ENCODE measurements around the gene INSC.

INSC gene

GRCh38 chr11:15148169-15148568, 33.4 kb downstream of the INSC start:
- DNase-seq (ENCODE audit: low read depth in 2 of 2) = no peak

GRCh38 chr11:15149050-15149449, 34.3 kb downstream of the INSC start:
- DNase-seq (ENCODE audit: low read depth in 2 of 2) = no peak

- DNase-seq (ENCODE audit: low read depth in 2 of 2) = no peak
Observed at GRCh38 chr11:15150507-15150906, 35.8 kb downstream of the INSC start.

- no peak for DNase-seq (ENCODE audit: low read depth in 2 of 2)
Observed at GRCh38 chr11:15153231-15153630, 38.5 kb downstream of the INSC start.

GRCh38 chr11:15157181-15157580, 42.5 kb downstream of the INSC start:
- no peak for DNase-seq (ENCODE audit: low read depth in 2 of 2)

GRCh38 chr11:15157606-15158137, 42.9 kb downstream of the INSC start:
- DNase-seq (ENCODE audit: low read depth in 2 of 2) = no peak

- no peak for DNase-seq (ENCODE audit: low read depth in 2 of 2)
Observed at GRCh38 chr11:15158351-15159015, 43.8 kb downstream of the INSC start.

- DNase-seq (ENCODE audit: low read depth in 2 of 2) = no peak
Observed at GRCh38 chr11:15159085-15159484, 44.4 kb downstream of the INSC start.

GRCh38 chr11:15161790-15162189, 47.1 kb downstream of the INSC start:
- DNase-seq (ENCODE audit: low read depth in 2 of 2) = no peak

- DNase-seq (ENCODE audit: low read depth in 2 of 2) = no peak
Observed at GRCh38 chr11:15163136-15163535, 48.4 kb downstream of the INSC start.

GRCh38 chr11:15166204-15166603, 51.5 kb downstream of the INSC start:
- DNase-seq (ENCODE audit: low read depth in 2 of 2) = no peak

- no peak for DNase-seq (ENCODE audit: low read depth in 2 of 2)
Observed at GRCh38 chr11:15169815-15170551, 55.3 kb downstream of the INSC start.

- DNase-seq (ENCODE audit: low read depth in 2 of 2) = no peak
Observed at GRCh38 chr11:15170698-15171097, 56.0 kb downstream of the INSC start.

- DNase-seq (ENCODE audit: low read depth in 2 of 2) = no peak
Observed at GRCh38 chr11:15171956-15172355, 57.2 kb downstream of the INSC start.

- DNase-seq (ENCODE audit: low read depth in 2 of 2) = no peak
Observed at GRCh38 chr11:15175831-15176230, 61.1 kb downstream of the INSC start.

- no peak for DNase-seq (ENCODE audit: low read depth in 2 of 2)
Observed at GRCh38 chr11:15176646-15177163, 62.0 kb downstream of the INSC start.

GRCh38 chr11:15177491-15177890, 62.8 kb downstream of the INSC start:
- DNase-seq (ENCODE audit: low read depth in 2 of 2) = no peak

- DNase-seq (ENCODE audit: low read depth in 2 of 2) = no peak
Observed at GRCh38 chr11:15178214-15178613, 63.5 kb downstream of the INSC start.

GRCh38 chr11:15179167-15179566, 64.4 kb downstream of the INSC start:
- no peak for DNase-seq (ENCODE audit: low read depth in 2 of 2)

- no peak for DNase-seq (ENCODE audit: low read depth in 2 of 2)
Observed at GRCh38 chr11:15180212-15180792, 65.6 kb downstream of the INSC start.

- no peak for DNase-seq (ENCODE audit: low read depth in 2 of 2)
Observed at GRCh38 chr11:15182372-15182771, 67.6 kb downstream of the INSC start.

- no peak for DNase-seq (ENCODE audit: low read depth in 2 of 2)
Observed at GRCh38 chr11:15185021-15185420, 70.3 kb downstream of the INSC start.

- no peak for DNase-seq (ENCODE audit: low read depth in 2 of 2)
Observed at GRCh38 chr11:15186146-15186545, 71.4 kb downstream of the INSC start.
